Coronary artery (tissue), 2 donors: ENCODE results near the gene NTMT1.
A peak's percentile ranks its signal among the peaks of the same experiment; 100 is the strongest.

Experiments used
- DNase-seq: peaks from one replicate; pipeline ENCODE4 v3.0.0-alpha.2; 2017; ENCODE audit warnings: low spot score
- H3K27ac ChIP-seq, 2 donors: fragments of 200-600 bp; sonication (generic); one replicate each; pipeline ENCODE4 v1.5.1; 2016 to 2019
- H3K4me3 ChIP-seq: fragments of 200-600 bp; sonication (generic); 2 replicates; pipeline ENCODE4 v1.5.1; 2016; ENCODE audit warnings: mild to moderate bottlenecking, moderate library complexity
- CTCF ChIP-seq: fragments of 200-600 bp; sonication (generic); IDR thresholded peaks from one replicate; pipeline ENCODE4 v1.5.1; 2019; ENCODE audit warnings: antibody characterized with exemption

NTMT1 gene

GRCh38 chr9:129639756-129640085, 13.8 kb downstream of the NTMT1 start:
- DNase-seq, result no peak
- H3K27ac ChIP-seq, result no peak overlapping the region
- H3K4me3 ChIP-seq, result no peak overlapping the region
- TF ChIP-seq CTCF, result no peak

GRCh38 chr9:129640086-129640870, 14.3 kb downstream of the NTMT1 start:
- DNase-seq, result no peak
- TF ChIP-seq CTCF, result no peak
- Histone ChIP-seq H3K4me3 (peak overlapping the region; percentile 99), H3K27ac (no peak overlapping the region)

GRCh38 chr9:129640871-129641749, 15.1 kb downstream of the NTMT1 start:
- peak overlapping the region; percentile 99 for H3K4me3 ChIP-seq
- DNase-seq, result no peak
- TF ChIP-seq CTCF, result no peak
- peak overlapping the region; percentile 70 to 92 for H3K27ac ChIP-seq

GRCh38 chr9:129641750-129642585, 16.0 kb downstream of the NTMT1 start, which contains the start of gene ASB6:
Gene ASB6 (minus strand): TSS chr9:129642151. CDS start chr9:129641999, 152 bp downstream.
- peak; percentile 98 for DNase-seq
- Histone ChIP-seq H3K4me3 (peak within 1 kb of the TSS; percentile 99), H3K27ac (peak within 1 kb of the TSS; percentile 70 to 92)
- TF ChIP-seq CTCF, result peak; percentile 100

GRCh38 chr9:129643706-129644105, 17.7 kb downstream of the NTMT1 start:
- TF ChIP-seq CTCF, result no peak
- Histone ChIP-seq H3K4me3 (no peak overlapping the region), H3K27ac (no peak overlapping the region)
- no peak for DNase-seq

- DNase-seq, result no peak
- TF ChIP-seq CTCF, result no peak
Observed at GRCh38 chr9:129644365-129644764, 18.4 kb downstream of the NTMT1 start.

More at GRCh38 chr9:129644365-129644764, 18.4 kb downstream of the NTMT1 start:
- Histone ChIP-seq H3K4me3 (no peak overlapping the region), H3K27ac (no peak overlapping the region)
